ENCODE measurements around the gene CD79B.
"Not testable (repeated sequence)": the region's sequence is repeated elsewhere in the genome, so short reads cannot be mapped to it uniquely, and the experiment has no call there.

Gene CD79B

GRCh38 chr17:63930951-63931575 lies 1.1 kb downstream of the CD79B start:
- DNase-seq (ENCODE audit: low read depth): no peak

- DNase-seq (ENCODE audit: low read depth): no peak
These were observed 2.0 kb downstream of the CD79B start for GRCh38 chr17:63929860-63930766.

GRCh38 chr17:63928966-63929695 lies 3.0 kb downstream of the CD79B start:
- DNase-seq (ENCODE audit: low read depth): no peak

GRCh38 chr17:63928172-63928666 lies 3.9 kb downstream of the CD79B start:
- no peak for DNase-seq (ENCODE audit: low read depth)

GRCh38 chr17:63927464-63928171 lies 4.5 kb downstream of the CD79B start:
- DNase-seq (ENCODE audit: low read depth): no peak

GRCh38 chr17:63926164-63926563 lies 6.0 kb downstream of the CD79B start:
- DNase-seq (ENCODE audit: low read depth): no peak

GRCh38 chr17:63925615-63926014 lies 6.5 kb downstream of the CD79B start:
- DNase-seq (ENCODE audit: low read depth): no peak

GRCh38 chr17:63922402-63922801 lies 9.7 kb downstream of the CD79B start:
- DNase-seq (ENCODE audit: low read depth): not testable (repeated sequence)

GRCh38 chr17:63920779-63921178 lies 11.4 kb downstream of the CD79B start:
- DNase-seq (ENCODE audit: low read depth): not testable (repeated sequence)

GRCh38 chr17:63920050-63920449 lies 12.1 kb downstream of the CD79B start:
- not testable (repeated sequence) for DNase-seq (ENCODE audit: low read depth)

GRCh38 chr17:63919311-63919723 lies 12.8 kb downstream of the CD79B start:
- peak; percentile 46 for DNase-seq (ENCODE audit: low read depth)

- DNase-seq (ENCODE audit: low read depth): not testable (repeated sequence)
These were observed 13.3 kb downstream of the CD79B start, which contains the start of gene GH1 for GRCh38 chr17:63918789-63919305. Gene GH1 (minus strand): TSS chr17:63918839. CDS start chr17:63918776, 63 bp downstream.

- DNase-seq (ENCODE audit: low read depth): no peak
These were observed 13.8 kb downstream of the CD79B start for GRCh38 chr17:63918305-63918704.

GRCh38 chr17:63917646-63918045 lies 14.5 kb downstream of the CD79B start:
- DNase-seq (ENCODE audit: low read depth): no peak

- DNase-seq (ENCODE audit: low read depth): not testable (repeated sequence)
These were observed 14.9 kb downstream of the CD79B start for GRCh38 chr17:63917206-63917605.

GRCh38 chr17:63916566-63917185 lies 15.5 kb downstream of the CD79B start:
- DNase-seq (ENCODE audit: low read depth): no peak

- DNase-seq (ENCODE audit: low read depth): not testable (repeated sequence)
These were observed 16.4 kb downstream of the CD79B start for GRCh38 chr17:63915753-63916152.

GRCh38 chr17:63914471-63914870 lies 17.7 kb downstream of the CD79B start:
- DNase-seq (ENCODE audit: low read depth): no peak

GRCh38 chr17:63911657-63912100 lies 20.5 kb downstream of the CD79B start:
- DNase-seq (ENCODE audit: low read depth): no peak

- DNase-seq (ENCODE audit: low read depth): no peak
These were observed 21.0 kb downstream of the CD79B start, which contains the start of gene CSHL1 for GRCh38 chr17:63911041-63911635. Gene CSHL1 (minus strand): TSS chr17:63911258. CDS start chr17:63911196, 62 bp downstream.

Data from HS-5 (cell line).